Fibroblast of gingiva (primary cell): ENCODE results near the gene FAM124A.
A peak's percentile ranks its signal among the peaks of the same experiment; 100 is the strongest.

Source experiments
- DNase-seq: peaks from one replicate; pipeline ENCODE4 v3.0.0-alpha.2; 2011; ENCODE audit warnings: low read depth

FAM124A gene

GRCh38 chr13:51222037-51222685 is at the start of gene FAM124A:
Gene FAM124A (plus strand): TSS chr13:51222398. CDS start chr13:51222502, 104 bp downstream.
- peak; percentile 34 for DNase-seq

- DNase-seq = no peak
These were observed 47.2 kb upstream of the FAM124A start for GRCh38 chr13:51175021-51175420.

- DNase-seq = no peak
These were observed 46.6 kb upstream of the FAM124A start for GRCh38 chr13:51175639-51176038.

- no peak for DNase-seq
These were observed 45.0 kb upstream of the FAM124A start for GRCh38 chr13:51177188-51177587.

- DNase-seq = no peak
These were observed 43.6 kb upstream of the FAM124A start for GRCh38 chr13:51178456-51179074.

- DNase-seq = no peak
These were observed 42.7 kb upstream of the FAM124A start for GRCh38 chr13:51179432-51179971.

GRCh38 chr13:51180853-51181511 is 41.2 kb upstream of the FAM124A start:
- DNase-seq = no peak

GRCh38 chr13:51181786-51182383 is 40.3 kb upstream of the FAM124A start:
- DNase-seq = no peak

GRCh38 chr13:51191743-51192142 is 30.5 kb upstream of the FAM124A start:
- DNase-seq = no peak

GRCh38 chr13:51192348-51192747 is 29.9 kb upstream of the FAM124A start:
- DNase-seq = no peak

GRCh38 chr13:51193387-51193786 is 28.8 kb upstream of the FAM124A start:
- no peak for DNase-seq

- no peak for DNase-seq
These were observed 27.3 kb upstream of the FAM124A start for GRCh38 chr13:51194942-51195341.

GRCh38 chr13:51201886-51202285 is 20.3 kb upstream of the FAM124A start:
- no peak for DNase-seq

GRCh38 chr13:51202477-51203046 is 19.6 kb upstream of the FAM124A start:
- no peak for DNase-seq

GRCh38 chr13:51206584-51206983 is 15.6 kb upstream of the FAM124A start:
- DNase-seq = no peak

- DNase-seq = no peak
These were observed 14.3 kb upstream of the FAM124A start for GRCh38 chr13:51207881-51208280.

- DNase-seq = no peak
These were observed 13.5 kb upstream of the FAM124A start for GRCh38 chr13:51208716-51209115.

- no peak for DNase-seq
These were observed 10.3 kb upstream of the FAM124A start for GRCh38 chr13:51211910-51212309.

GRCh38 chr13:51212758-51213157 is 9.4 kb upstream of the FAM124A start:
- DNase-seq = no peak

- DNase-seq = no peak
These were observed 8.9 kb upstream of the FAM124A start for GRCh38 chr13:51213173-51213728.

- no peak for DNase-seq
These were observed 3.6 kb upstream of the FAM124A start for GRCh38 chr13:51218626-51219025.

GRCh38 chr13:51220706-51221105 is 1.5 kb upstream of the FAM124A start:
- no peak for DNase-seq
